HUES48 (cell line): ENCODE measurements around the gene TRAF4.
"Not testable (repeated sequence)": the region's sequence is repeated elsewhere in the genome, so short reads cannot be mapped to it uniquely, and the experiment has no call there.

Experiments used
- H3K27ac ChIP-seq: one replicate; pipeline ENCODE4 v1.7.0; 2013; ENCODE audit warnings: low read depth, low read length, inconsistent platforms
- H3K27me3 ChIP-seq: 2 replicates; pipeline ENCODE4 v1.6.1; 2013; ENCODE audit warnings: mild to moderate bottlenecking, low read length; ENCODE audit not compliant: control insufficient read depth, insufficient read depth
- H3K36me3 ChIP-seq: 2 replicates; pipeline ENCODE4 v1.6.1; 2013; ENCODE audit warnings: low read length; ENCODE audit not compliant: control insufficient read depth, insufficient read depth
- H3K4me1 ChIP-seq: 2 replicates; pipeline ENCODE4 v1.6.1; 2013; ENCODE audit warnings: mild to moderate bottlenecking, low read length; ENCODE audit not compliant: control insufficient read depth, insufficient read depth
- H3K4me3 ChIP-seq: 2 replicates; pipeline ENCODE4 v1.5.1; 2013; ENCODE audit warnings: mild to moderate bottlenecking, low read depth, low read length
- H3K9ac ChIP-seq: 2 replicates; pipeline ENCODE4 v1.6.1; 2013; ENCODE audit warnings: mild to moderate bottlenecking, low read depth, low read length, moderate library complexity
- H3K9me3 ChIP-seq: 2 replicates; pipeline ENCODE4 v1.6.1; 2013; ENCODE audit warnings: low read length; ENCODE audit not compliant: control insufficient read depth, insufficient read depth

The TRAF4 gene

DNA sequence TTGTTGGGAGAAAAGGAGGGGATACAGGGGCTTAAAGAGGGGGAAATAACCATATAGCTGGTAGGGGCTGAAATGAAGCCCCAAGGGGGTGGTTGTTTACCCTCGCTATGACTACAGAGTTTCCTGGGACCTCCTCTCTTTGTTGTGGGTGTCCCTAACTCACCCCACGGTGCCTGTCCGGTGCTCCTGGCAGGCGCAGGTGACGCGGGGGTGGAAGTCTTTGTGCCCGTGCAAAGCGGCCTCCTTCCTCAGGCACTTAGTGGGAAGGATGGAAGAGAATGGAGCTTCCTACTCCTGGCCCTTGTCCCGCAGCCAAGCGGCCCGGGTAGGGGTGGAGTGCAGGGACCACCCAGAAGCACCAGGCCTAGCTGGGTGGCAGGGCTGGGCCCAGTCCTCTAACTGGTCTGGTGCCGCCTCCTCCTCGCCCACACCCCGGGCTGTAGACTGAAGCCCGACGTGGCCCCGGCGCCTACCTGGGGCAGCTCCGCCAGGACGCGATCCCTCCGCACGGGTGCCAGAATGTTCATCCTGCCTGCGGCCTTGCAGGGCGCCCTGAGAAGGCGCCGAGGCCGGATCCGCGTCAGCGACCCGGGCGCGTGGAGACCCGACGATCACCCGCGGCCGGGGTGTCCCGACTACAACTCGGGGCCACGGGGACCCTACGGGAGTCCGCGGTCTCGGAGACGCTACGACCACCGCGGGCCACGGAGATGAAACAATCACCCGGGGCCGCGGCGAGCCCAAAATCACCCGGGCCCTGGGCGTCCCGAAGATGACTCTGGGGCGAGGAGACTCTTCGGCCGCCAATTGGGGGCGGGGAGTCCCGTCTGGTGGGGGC is 26.9 kb upstream of the TRAF4 start:
- Histone ChIP-seq H3K9ac (peak overlapping the region; percentile 86), H3K4me1 (peaks cover 17% of the 10 kb centered on the region), H3K27ac (peak overlapping the region; percentile 98), H3K4me3 (peak overlapping the region; percentile 85), H3K27me3 (no peaks in the 10 kb centered on the region), H3K36me3 (peaks cover 45% of the 10 kb centered on the region), H3K9me3 (no peaks in the 10 kb centered on the region)

DNA sequence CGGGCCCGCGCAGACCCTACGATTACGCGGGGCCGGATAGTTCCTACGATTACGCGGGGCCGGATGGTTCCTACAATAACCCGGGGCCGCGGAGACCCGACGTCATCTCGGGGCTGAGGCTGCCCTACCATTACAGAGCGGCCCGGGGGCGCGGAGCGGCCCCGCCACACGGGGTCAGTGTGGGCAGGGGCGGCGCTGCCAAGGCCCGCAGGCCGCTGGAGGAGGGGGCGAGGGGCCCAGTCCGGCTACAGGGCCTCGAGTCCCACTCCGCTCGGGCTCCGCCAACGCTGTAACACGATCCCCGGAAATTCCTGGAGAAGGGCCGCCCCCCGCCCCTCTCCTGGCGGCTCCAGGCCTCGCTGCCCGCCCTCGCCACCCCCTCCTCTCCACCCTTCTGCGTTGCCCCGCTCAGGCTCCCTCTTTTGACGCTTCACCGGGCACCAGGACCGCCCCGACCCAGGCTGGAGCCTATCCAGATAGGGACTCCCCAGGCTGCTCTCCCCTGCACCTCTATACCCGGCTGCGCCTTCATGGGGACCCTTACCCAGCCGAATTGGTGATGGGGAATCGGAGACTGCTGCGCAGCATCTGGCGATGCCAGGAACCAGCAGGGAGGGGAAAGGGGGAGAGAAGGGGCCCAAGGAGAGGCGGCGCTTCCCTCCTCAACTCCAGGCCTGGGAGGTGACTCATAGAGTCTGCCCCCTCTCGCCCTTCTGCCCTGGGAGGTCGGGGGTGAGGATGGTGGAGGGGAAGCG is 26.1 kb upstream of the TRAF4 start, which contains the start of gene RAB34:
Gene RAB34, minus strand, starts transcription at position 291 of the 755 bp plus-strand sequence. CDS start 602 bp downstream, outside the sequence.
- Histone ChIP-seq H3K27me3 (no peaks in the 10 kb centered on the region), H3K36me3 (peaks cover 53% of the 10 kb centered on the region), H3K27ac (peak within 1 kb of the TSS; percentile 98), H3K9me3 (no peaks in the 10 kb centered on the region), H3K4me1 (peaks cover 18% of the 10 kb centered on the region), H3K4me3 (peak within 1 kb of the TSS; percentile 85), H3K9ac (peak within 1 kb of the TSS; percentile 86)

DNA sequence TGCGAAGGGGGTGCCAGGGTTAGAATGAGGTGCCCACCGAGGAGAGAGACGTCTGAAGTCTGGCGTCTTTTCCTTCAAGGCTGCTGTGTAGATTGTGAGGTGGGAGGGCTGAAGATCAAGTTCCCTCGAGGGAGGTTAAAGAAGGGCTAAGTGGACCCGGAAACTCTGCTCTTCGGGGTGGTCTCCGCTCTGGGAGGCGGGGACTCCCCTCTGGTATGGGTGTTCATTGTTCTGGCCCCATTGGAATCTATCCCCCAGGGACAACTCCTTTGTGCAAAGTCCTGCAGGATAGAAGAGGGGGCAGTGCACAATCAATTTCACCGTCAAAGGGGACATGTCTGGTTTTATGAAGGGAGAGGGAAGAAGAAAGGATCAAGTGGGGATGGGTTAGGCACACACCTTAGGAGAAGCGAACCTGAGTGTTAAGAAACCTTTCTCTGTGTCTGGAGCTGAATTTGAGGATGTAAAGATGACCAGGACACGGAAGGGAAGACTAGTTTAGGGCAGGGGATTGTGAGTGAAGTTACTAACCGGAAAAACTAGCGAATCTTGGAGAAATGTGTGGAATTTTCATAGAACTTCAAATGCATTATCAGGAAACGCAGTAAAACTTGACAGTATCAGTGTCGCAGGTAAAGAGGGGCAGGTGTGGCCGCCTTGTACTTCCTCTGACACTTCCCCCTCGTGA is 25.3 kb upstream of the TRAF4 start:
- H3K36me3 ChIP-seq = peaks cover 55% of the 10 kb centered on the region
- peak overlapping the region; percentile 98 for H3K27ac ChIP-seq
- H3K4me1 ChIP-seq = peaks cover 19% of the 10 kb centered on the region
- peak overlapping the region; percentile 67 for H3K9ac ChIP-seq
- no peaks in the 10 kb centered on the region for H3K27me3 ChIP-seq
- H3K4me3 ChIP-seq = peak overlapping the region; percentile 85
- H3K9me3 ChIP-seq = no peaks in the 10 kb centered on the region

DNA sequence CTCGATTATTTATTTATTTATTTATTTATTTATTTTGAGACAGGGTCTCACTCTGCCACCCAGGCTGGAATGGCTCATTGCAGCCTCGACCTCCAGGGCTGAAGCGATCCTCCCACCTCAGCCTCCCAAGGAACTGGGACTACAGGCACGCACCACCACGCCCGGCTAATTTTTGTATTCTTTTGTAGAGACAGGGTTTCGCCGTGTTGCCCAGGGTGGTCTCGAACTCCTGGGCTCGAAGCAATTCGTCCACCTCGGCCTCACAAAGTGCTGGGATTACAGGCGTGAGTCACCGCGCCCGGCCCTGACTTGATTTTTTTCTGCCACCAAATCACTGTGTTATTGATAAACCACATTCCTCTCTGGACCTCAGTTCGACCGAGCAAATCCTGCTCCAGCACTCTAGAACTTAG is 24.8 kb upstream of the TRAF4 start:
- Histone ChIP-seq H3K4me3 (peak overlapping the region; percentile 85), H3K9ac (peak overlapping the region; percentile 73), H3K27me3 (no peaks in the 10 kb centered on the region), H3K27ac (peak overlapping the region; percentile 98), H3K36me3 (peaks cover 56% of the 10 kb centered on the region), H3K4me1 (peaks cover 21% of the 10 kb centered on the region), H3K9me3 (no peaks in the 10 kb centered on the region)

DNA sequence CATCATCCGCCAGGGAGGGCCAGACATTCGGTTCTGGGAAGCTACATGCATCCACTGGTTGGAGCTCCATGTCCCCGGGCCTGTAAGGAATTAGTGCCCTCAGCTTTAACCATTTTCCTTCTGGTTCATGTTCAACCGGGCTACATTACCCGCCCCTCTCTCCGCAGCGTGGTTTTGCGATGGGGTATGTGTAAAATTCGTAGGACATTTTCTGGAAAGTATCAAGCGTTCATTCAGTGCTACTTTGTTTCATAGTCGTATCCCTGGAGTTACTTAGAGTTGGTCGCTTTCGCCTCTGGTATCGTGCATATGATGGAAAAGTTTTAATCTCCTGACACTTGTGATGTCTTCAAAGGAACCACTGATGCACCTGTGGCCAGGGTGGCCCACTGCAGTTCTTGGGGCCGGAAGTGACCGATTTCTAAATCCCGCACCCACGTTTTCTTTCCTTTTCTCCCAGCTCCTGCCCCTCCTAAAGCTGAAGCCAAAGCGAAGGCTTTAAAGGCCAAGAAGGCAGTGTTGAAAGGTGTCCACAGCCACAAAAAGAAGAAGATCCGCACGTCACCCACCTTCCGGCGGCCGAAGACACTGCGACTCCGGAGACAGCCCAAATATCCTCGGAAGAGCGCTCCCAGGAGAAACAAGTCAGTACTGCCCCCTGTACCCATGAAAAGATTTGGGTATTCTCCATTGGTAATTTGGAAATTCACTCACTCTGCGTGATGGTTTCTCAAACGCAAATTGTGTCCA is 23.4 kb upstream of the TRAF4 start:
- H3K27me3 ChIP-seq = no peaks in the 10 kb centered on the region
- peaks cover 53% of the 10 kb centered on the region for H3K36me3 ChIP-seq
- H3K9me3 ChIP-seq = no peaks in the 10 kb centered on the region
- peak overlapping the region; percentile 94 for H3K9ac ChIP-seq
- H3K4me1 ChIP-seq = peaks cover 31% of the 10 kb centered on the region
- H3K4me3 ChIP-seq = peak overlapping the region; percentile 85
- peak overlapping the region; percentile 98 for H3K27ac ChIP-seq

DNA sequence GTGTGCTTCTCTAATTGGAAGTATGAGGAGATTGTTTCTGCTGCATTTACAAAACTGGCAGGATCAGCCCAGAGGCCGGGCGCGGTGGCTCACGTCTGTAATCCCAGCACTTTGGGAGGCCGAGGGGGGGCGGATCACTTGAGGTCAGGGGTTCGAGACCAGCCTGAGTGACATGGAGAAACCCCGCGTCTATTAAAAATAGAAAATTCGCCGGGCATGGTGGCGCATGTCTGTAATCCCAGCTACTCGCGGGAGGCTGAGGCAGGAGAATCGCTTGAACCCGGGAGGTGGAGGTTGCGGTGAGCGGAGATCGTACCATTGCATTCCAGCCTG is 22.8 kb upstream of the TRAF4 start:
- H3K27me3 ChIP-seq, H3K9me3 ChIP-seq: not testable (repeated sequence)
- H3K36me3 ChIP-seq = peaks cover 48% of the 10 kb centered on the region
- peak overlapping the region; percentile 85 for H3K4me3 ChIP-seq
- peak overlapping the region; percentile 98 for H3K27ac ChIP-seq
- H3K4me1 ChIP-seq = peaks cover 31% of the 10 kb centered on the region
- peak overlapping the region; percentile 94 for H3K9ac ChIP-seq

DNA sequence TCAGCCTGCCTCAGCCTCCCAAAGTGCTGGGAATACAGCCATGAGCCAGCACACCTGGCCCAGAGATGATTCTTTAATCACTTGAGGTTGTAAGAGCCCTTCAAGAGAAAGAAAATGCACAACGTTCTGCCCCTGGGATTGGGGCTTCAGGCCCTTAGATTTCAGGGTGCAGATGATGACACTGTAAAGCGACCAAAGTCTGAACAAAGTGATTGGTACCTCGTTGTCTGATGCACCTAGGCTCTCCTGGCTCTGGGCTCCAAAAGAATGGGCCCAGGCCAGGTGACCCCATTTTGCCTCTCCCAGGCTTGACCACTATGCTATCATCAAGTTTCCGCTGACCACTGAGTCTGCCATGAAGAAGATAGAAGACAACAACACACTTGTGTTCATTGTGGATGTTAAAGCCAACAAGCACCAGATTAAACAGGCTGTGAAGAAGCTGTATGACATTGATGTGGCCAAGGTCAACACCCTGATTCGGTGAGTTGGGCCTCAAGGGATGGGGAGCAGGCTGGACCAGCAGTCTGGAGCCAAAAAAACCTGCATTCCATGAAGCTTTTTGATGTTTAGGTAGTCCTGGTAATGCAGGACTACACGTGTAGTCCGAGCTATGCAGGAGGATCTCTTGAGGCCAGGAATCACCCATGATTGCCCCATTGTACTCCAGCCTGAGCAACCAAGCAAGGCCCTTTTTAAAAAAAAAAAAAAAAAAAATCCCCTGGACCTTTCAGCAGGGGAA is 21.2 kb upstream of the TRAF4 start:
- no peaks in the 10 kb centered on the region for H3K27me3 ChIP-seq

DNA sequence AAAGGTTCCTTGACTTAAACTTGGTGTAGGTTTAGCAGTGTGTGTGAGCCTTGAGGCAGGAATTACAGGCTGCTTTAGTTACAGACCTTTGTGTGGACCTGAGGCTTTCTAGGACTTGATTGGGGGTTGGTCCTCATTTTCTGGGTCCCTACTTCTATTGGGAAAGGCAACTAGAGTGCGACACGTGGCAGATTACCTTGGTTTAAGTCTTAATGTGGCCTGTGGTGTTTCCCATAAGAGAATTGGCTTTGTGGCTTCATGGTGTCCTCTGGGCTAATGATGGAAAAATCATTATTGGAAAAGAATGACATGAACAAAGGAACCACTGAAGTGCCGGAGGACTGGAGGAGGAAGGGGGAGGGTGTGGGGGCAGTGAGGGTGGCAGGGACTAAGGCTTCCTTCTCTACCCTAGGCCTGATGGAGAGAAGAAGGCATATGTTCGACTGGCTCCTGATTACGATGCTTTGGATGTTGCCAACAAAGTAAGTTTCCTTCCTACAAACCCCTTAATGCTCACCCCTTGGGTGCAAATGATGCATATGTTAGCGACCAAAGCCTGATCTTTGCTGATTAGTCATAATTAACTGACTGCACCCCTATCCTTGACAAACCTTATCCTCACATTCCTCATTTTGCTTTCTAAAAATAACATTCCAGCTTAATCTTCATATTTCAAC is 20.5 kb upstream of the TRAF4 start:
- Histone ChIP-seq H3K27me3 (no peaks in the 10 kb centered on the region), H3K9ac (no peak overlapping the region), H3K36me3 (peaks cover 45% of the 10 kb centered on the region), H3K4me1 (peaks cover 31% of the 10 kb centered on the region), H3K4me3 (peak overlapping the region; percentile 22; the same call in 1 of the 2 replicates), H3K27ac (peak overlapping the region; percentile 4), H3K9me3 (no peaks in the 10 kb centered on the region)

More for the DNA sequence above, 21.2 kb upstream of the TRAF4 start:
- no peaks in the 10 kb centered on the region for H3K9me3 ChIP-seq
- peaks cover 31% of the 10 kb centered on the region for H3K4me1 ChIP-seq
- no peak overlapping the region for H3K9ac ChIP-seq
- peak overlapping the region; percentile 46 for H3K27ac ChIP-seq
- H3K4me3 ChIP-seq = peak overlapping the region; percentile 22
- peaks cover 45% of the 10 kb centered on the region for H3K36me3 ChIP-seq

DNA sequence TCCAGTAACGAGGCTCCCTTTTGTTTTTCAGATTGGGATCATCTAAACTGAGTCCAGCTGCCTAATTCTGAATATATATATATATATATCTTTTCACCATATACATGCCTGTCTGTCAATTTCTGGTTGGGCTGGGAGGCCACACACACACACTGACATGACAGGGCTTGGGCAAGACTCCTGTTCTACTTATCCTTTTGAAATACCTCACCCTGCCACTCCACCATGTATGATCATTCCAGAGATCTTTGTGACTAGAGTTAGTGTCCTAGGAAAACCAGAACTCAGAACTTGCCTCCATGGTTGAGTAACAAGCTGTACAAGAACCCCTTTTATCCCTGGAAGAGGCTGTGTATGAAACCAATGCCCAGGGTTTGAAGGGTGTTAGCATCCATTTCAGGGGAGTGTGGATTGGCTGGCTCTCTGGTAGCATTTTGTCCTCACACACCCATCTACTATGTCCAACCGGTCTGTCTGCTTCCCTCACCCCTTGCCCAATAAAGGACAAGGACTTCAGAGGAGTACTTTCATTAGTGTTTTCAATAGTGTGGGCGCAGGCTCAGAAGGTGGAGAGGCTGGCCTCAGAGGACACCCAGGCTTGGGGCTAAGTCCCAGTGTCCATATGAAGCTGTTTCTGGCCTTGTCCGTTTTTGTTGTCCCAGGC is 19.8 kb upstream of the TRAF4 start:
- H3K36me3 ChIP-seq = peaks cover 45% of the 10 kb centered on the region
- peak overlapping the region; percentile 80; the same call in 1 of the 2 replicates for H3K4me3 ChIP-seq
- H3K27me3 ChIP-seq, H3K9me3 ChIP-seq: not testable (repeated sequence)
- H3K9ac ChIP-seq = 0 out of 2 replicates have a peak overlapping the region, but pooled peaks have one; percentile 96
- H3K4me1 ChIP-seq = peaks cover 27% of the 10 kb centered on the region
- H3K27ac ChIP-seq = peak overlapping the region; percentile 99
